Embryonic facial prominence (tissue), 1 donor: ENCODE measurements around the gene MSI2.

Experiments used
- DNase-seq: peaks from one replicate; pipeline ENCODE4 v3.0.0-alpha.2; 2016; ENCODE audit errors: extremely low spot score

The MSI2 gene

GRCh38 chr17:57246257-57246656 lies 10.1 kb upstream of the MSI2 start:
- no peak for DNase-seq

- no peak for DNase-seq
Observed at GRCh38 chr17:57247261-57247660, 9.1 kb upstream of the MSI2 start.

DNA sequence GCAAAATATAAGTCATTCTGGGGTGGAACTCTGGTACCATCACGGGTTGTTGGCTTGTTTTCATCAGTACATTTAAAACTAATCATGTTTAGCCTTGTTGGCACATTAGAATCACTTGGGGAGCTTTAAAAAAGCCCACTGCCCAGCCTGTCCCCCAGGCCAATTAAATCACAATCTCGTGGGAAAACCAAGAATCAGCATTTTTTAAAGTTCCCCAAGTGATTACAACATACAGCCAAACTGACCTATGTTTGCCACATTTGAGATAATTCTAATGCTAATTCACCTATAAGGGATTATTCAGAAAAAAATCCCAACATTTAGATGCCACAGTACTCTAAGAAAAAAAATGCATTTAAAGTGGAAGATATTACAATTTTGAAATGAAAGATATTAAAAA lies 8.4 kb upstream of the MSI2 start:
- DNase-seq, result no peak

DNA sequence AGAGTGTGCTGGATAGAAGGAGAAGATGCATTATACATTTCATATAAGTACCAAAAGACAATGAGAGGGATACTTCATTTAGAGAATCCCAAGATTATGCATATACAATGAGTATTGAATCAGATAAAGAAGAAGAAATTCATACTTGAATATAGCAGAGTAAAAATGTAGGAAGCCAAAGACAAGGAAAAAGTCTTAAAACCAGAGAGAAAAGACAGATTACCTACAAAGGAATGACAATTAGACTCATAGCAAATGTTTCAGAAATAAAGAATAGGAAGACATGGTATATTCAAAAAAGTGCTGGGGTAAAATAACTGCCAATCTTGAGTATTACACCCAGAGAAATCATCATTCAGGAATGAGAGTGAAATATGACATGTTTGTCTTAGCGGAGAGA lies 6.8 kb upstream of the MSI2 start:
- no peak for DNase-seq

- DNase-seq, result no peak
Observed at GRCh38 chr17:57251211-57251787, 5.0 kb upstream of the MSI2 start.

- DNase-seq, result no peak
Observed at GRCh38 chr17:57253362-57254065, 2.8 kb upstream of the MSI2 start.

DNA sequence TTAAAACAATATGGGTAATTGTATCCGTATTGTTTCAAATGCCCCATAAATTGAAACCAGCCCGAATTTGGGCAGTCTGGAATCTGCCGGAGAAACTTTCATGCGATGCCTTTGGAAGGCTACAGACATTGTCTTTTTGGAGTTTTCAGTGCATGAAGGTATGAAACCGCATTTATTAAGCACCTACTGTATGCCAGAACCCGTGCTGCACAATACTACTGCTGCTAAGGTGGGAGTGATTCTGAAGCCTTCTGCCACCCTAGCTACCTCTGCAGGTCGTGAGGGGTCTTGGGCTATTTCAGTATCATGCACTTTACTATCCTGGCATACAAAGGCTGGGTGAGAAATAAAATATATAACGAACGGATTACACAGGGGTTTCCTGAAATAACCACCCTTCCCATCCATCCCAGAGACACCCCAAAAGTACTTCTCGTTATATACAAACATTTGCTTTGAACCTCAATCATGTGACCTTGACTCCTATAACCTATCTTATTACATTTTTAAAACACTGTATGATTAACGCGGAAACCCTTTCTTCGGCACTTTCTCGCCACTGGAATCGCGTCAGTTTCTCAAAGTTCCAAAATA lies 1.0 kb upstream of the MSI2 start:
- no peak for DNase-seq

- DNase-seq, result no peak
Observed at GRCh38 chr17:57256708-57257112, 387 bp downstream of the MSI2 start.

- no peak for DNase-seq
Observed at GRCh38 chr17:57257195-57257894, 1.0 kb downstream of the MSI2 start.

- no peak for DNase-seq
Observed at GRCh38 chr17:57257895-57258851, 1.9 kb downstream of the MSI2 start.

DNA sequence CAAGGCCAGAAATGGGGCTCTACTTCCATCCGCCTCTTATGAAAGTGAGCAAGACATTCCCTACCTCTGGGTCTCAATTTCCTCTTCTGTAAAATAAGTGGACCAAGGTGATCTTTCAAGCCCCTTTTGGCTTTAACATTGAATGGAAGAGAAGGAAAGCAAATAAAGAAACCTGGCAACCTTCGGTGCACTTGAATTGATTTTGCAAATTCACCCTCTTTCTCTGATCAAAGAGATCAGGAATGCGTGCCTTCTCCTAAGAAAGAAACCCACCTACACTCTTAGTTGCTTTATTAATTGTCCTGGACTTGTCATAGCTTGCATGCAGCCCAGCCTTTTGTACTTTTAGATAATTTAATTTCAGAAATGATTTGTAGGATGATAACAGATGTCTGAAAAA lies 3.0 kb downstream of the MSI2 start:
- DNase-seq, result no peak

GRCh38 chr17:57259817-57260216 lies 3.5 kb downstream of the MSI2 start:
- DNase-seq, result no peak

DNA sequence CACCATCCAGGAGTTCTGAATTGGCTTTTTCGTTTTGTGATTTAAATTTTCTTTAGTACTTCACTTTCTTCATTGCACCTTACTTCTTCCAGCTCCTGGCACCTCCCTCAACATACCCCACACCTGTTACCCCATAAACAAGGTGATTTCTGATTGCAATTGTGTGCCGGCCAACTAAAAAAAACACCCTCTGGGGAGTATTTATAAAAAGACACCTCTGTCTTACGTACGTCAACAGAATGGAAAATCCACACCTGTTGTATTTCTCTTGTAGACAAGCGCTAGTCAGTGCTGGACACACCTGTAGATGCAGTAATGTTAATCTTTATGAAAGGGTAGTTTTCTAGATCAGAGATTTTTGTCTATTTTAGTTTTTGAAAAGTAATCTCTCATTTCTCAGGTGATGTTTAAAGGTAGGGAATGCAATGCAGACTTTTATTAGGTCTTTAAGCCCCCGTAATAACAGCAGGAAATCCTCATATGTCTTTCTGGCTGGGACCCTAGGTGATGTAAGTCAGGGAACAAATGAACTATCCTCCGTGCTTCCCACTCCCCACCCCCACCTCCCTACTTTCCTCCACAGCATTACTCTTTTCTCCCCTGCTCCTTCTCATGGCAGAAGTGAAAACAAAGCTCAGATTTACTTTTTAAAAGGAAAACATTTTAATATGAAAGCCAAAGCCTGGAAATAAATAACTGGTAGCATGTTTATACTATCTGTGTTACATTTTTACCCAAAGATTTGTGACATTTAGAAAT lies 4.2 kb downstream of the MSI2 start:
- DNase-seq, result no peak

GRCh38 chr17:57261084-57261461 lies 4.8 kb downstream of the MSI2 start:
- no peak for DNase-seq

GRCh38 chr17:57262557-57262956 lies 6.2 kb downstream of the MSI2 start:
- no peak for DNase-seq

- DNase-seq, result no peak
Observed at GRCh38 chr17:57264250-57264649, 7.9 kb downstream of the MSI2 start.

DNA sequence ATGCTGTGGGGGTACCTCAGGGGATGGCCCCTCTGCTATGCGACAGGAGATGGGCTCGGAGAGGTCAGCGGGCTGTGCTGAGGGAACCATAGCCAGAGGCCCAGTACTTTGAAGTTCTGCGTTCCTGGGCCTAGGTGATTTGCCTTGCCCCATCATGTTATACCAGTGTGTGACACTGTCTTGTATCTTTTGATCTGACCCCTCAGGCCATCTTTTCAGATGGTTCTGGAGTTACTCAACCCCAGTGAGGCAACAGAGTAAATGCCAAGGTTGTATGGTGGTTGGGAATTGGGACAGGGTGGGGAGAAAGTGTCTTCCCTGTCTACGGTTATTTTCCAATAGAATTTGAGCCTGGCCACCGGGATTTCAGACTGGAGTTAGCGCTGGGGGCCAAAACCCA lies 8.5 kb downstream of the MSI2 start:
- DNase-seq, result no peak

DNA sequence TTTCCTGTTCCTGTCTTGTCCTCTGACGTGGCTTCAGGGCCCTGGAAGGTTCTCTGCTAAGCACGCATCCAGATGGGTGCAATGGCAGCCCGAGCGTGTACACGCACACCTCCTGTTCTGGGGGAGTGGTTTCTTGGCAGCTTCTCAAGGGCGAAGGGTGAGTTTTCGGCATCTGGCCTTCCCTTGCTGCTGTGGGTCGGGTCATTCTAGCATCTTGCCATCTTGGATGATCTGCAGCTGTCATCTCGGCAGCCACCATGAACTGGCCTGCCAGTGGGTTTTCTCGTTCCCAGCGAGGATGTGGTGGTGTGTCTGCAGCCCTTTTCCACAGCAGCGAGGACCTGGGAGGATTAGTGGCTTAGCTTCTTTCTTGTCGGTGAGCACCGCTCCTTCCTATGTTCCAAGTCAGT lies 10.6 kb downstream of the MSI2 start:
- no peak for DNase-seq

- DNase-seq, result no peak
Observed at GRCh38 chr17:57268181-57268580, 11.9 kb downstream of the MSI2 start.

DNA sequence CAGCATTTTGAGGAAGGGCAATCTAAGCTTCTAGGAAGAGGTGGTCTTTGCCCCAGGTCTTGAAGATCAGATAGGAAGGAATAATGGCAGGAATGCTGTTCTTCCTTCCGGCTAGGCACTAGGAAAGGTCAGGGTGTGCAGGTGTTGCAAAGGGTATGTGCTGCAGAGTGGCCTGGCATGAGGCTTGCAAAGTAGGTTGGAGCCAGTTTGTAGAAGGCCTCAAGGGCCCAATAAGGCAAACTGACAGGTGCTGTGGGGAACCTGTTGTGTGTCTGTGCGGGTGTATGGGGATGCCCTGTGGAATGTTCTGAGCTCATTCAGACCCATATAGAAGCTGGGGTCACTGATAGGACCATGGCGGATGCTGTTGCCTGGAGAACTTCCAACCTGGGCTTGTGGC lies 12.7 kb downstream of the MSI2 start:
- no peak for DNase-seq
